Osteoblast (primary cell): ENCODE measurements around the gene NTM. TPM values are rescaled to one million over a fixed set of nuclear protein-coding genes. Genes with fewer than 3 reads are reported as not detected.

Experiments
- DNase-seq: peaks from one replicate; pipeline ENCODE4 v3.0.0; 2011; ENCODE audit warnings: low spot score, mixed read lengths; ENCODE audit not compliant: insufficient read length; ENCODE audit errors: missing footprints
- H2AFZ ChIP-seq: 2 replicates; pipeline ENCODE4 v1.6.0; 2011; ENCODE audit warnings: mild to moderate bottlenecking, low read length
- H3K27ac ChIP-seq: 2 replicates; pipeline ENCODE4 v1.5.1; 2011; ENCODE audit warnings: mild to moderate bottlenecking, low read depth, low read length, moderate library complexity
- H3K27me3 ChIP-seq: 2 replicates; pipeline ENCODE4 v1.6.0; 2012; ENCODE audit warnings: mild to moderate bottlenecking, control low read depth, inconsistent platforms, low read length, moderate library complexity; ENCODE audit not compliant: insufficient read depth
- H3K36me3 ChIP-seq: 2 replicates; pipeline ENCODE4 v1.5.1; 2011; ENCODE audit warnings: mild to moderate bottlenecking, low read length, control low read depth, moderate library complexity; ENCODE audit not compliant: insufficient read depth
- H3K4me1 ChIP-seq: 2 replicates; pipeline ENCODE4 v1.5.1; 2011; ENCODE audit warnings: mild to moderate bottlenecking, low read length, control low read depth, moderate library complexity; ENCODE audit not compliant: insufficient read depth
- H3K4me2 ChIP-seq: 2 replicates; pipeline ENCODE4 v1.6.0; 2011; ENCODE audit warnings: mild to moderate bottlenecking, low read length; ENCODE audit not compliant: insufficient read depth
- H3K4me3 ChIP-seq: fragments of 200-600 bp; sonication (generic); 3 replicates; pipeline ENCODE4 v1.5.1; 2012; ENCODE audit warnings: mild to moderate bottlenecking, low read length, inconsistent platforms; ENCODE audit not compliant: insufficient read depth
- H3K79me2 ChIP-seq: 2 replicates; pipeline ENCODE4 v1.6.0; 2012; ENCODE audit warnings: mild to moderate bottlenecking, low read length, control low read depth, inconsistent platforms; ENCODE audit not compliant: insufficient read depth
- H3K9me3 ChIP-seq: 2 replicates; pipeline ENCODE4 v1.5.1; 2011; ENCODE audit warnings: low read depth, low read length, control low read depth
- H4K20me1 ChIP-seq: 2 replicates; pipeline ENCODE4 v1.6.0; 2012; ENCODE audit warnings: mild to moderate bottlenecking, low read length, control low read depth; ENCODE audit not compliant: insufficient read depth
- total RNA-seq: library from RNA; depleted of rRNA; stranded (reverse); fragments of >200 nt; gene quantifications from 2 replicates; pipeline ENCODE4 v1.2.3, GENCODE V29; 2012
- TF ChIP-seq, protein P1 (sequence below): IDR thresholded peaks from 2 replicates; pipeline ENCODE4 v1.5.1; 2011; ENCODE audit warnings: mild to moderate bottlenecking, low read depth, low read length, moderate library complexity; ENCODE audit errors: extremely low read depth

NTM gene
- total RNA-seq, 1 donor = 48.1 TPM

- Histone ChIP-seq H2AFZ (no peak overlapping the region), H3K4me3 (no peak overlapping the region), H3K9me3 (no peaks in the 10 kb centered on the region), H3K79me2 (no peaks in the 10 kb centered on the region), H3K4me2 (no peak overlapping the region), H4K20me1 (no peaks in the 10 kb centered on the region), H3K4me1 (peaks cover 3% of the 10 kb centered on the region), H3K27me3 (peaks cover 51% of the 10 kb centered on the region), H3K36me3 (no peaks in the 10 kb centered on the region), H3K27ac (no peak overlapping the region)
- no peak for DNase-seq
- TF ChIP-seq, protein P1, sequence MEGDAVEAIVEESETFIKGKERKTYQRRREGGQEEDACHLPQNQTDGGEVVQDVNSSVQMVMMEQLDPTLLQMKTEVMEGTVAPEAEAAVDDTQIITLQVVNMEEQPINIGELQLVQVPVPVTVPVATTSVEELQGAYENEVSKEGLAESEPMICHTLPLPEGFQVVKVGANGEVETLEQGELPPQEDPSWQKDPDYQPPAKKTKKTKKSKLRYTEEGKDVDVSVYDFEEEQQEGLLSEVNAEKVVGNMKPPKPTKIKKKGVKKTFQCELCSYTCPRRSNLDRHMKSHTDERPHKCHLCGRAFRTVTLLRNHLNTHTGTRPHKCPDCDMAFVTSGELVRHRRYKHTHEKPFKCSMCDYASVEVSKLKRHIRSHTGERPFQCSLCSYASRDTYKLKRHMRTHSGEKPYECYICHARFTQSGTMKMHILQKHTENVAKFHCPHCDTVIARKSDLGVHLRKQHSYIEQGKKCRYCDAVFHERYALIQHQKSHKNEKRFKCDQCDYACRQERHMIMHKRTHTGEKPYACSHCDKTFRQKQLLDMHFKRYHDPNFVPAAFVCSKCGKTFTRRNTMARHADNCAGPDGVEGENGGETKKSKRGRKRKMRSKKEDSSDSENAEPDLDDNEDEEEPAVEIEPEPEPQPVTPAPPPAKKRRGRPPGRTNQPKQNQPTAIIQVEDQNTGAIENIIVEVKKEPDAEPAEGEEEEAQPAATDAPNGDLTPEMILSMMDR = no peak
These were observed 440.1 kb downstream of the NTM start for GRCh38 chr11:131810541-131810940.

DNA sequence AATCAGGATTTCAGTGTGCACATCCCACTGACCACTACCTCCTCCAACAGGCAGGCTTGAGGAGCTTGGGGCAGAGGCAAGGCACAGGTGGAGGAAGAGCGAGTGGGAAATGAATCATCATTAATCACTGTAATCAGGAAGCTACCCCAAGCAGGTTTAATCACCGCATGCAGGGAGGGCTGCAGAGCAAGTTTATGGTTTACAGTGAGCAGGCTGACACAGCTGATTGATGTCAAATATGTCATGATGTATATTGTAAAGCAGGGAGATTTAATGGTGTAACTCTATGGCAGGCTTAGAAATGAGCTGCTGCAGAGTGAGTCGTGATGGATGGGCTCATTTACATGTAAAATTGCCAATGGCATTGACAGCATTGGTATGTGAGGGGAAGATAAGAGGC, 441.0 kb downstream of the NTM start:
- TF ChIP-seq, protein P1 = no peak
- H3K4me1 ChIP-seq = peaks cover 6% of the 10 kb centered on the region
- H3K27ac ChIP-seq = no peak overlapping the region
- no peaks in the 10 kb centered on the region for H3K36me3 ChIP-seq
- peaks cover 51% of the 10 kb centered on the region for H3K27me3 ChIP-seq
- no peaks in the 10 kb centered on the region for H4K20me1 ChIP-seq
- H3K4me2 ChIP-seq = no peak overlapping the region
- no peak overlapping the region for H2AFZ ChIP-seq
- H3K9me3 ChIP-seq = no peaks in the 10 kb centered on the region
- DNase-seq = no peak
- no peaks in the 10 kb centered on the region for H3K79me2 ChIP-seq
- H3K4me3 ChIP-seq = no peak overlapping the region

DNA sequence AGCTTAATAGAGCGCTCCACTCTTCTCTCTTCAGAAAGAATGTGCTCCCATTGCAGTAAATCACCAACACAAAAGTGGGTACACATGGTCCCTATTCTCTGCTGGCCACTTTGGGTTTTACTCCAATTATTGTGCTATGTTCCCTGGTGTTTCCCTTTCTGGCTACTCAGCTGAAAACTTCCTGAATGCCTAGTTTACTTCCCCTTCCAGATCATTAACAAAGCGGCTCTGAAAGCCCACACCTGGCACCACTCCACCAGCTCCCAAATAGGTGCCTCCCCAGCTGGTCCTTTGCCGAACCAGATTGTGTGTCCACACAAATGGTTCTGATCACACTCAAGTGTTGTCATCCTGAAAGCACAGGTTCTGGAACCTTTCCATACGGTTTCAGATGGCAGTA, 443.7 kb downstream of the NTM start:
- Histone ChIP-seq H3K4me1 (peaks cover 6% of the 10 kb centered on the region), H3K4me3 (no peak overlapping the region), H3K36me3 (no peaks in the 10 kb centered on the region), H3K27me3 (peaks cover 47% of the 10 kb centered on the region), H3K27ac (no peak overlapping the region), H3K79me2 (no peaks in the 10 kb centered on the region), H3K4me2 (no peak overlapping the region), H2AFZ (no peak overlapping the region), H3K9me3 (no peaks in the 10 kb centered on the region), H4K20me1 (no peaks in the 10 kb centered on the region)
- TF ChIP-seq, protein P1 = no peak
- no peak for DNase-seq

DNA sequence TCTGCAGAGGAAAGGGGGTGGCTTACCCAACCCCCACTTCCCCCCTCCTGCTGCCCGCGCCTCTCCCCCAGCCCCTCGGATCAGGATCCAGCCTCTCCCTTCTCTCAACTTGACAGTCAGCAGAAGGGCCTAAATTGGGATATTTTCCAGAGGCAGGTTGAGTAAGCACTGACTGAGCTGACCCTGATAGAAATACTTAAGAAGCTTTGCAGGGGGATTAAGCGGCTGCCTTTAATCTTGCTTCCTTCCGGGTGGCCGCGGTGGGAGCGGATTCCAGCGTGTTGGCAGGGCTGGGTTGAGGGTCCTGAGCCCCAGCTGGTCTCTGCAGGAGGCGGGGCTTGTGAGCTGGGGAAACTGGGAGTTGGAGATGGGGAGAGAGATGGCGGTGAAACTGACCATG, 445.2 kb downstream of the NTM start:
- Histone ChIP-seq H2AFZ (no peak overlapping the region), H3K27me3 (peaks cover 33% of the 10 kb centered on the region), H3K4me1 (peaks cover 3% of the 10 kb centered on the region), H4K20me1 (no peaks in the 10 kb centered on the region), H3K9me3 (no peaks in the 10 kb centered on the region), H3K79me2 (no peaks in the 10 kb centered on the region), H3K4me2 (peak overlapping the region; percentile 52), H3K36me3 (no peaks in the 10 kb centered on the region), H3K27ac (no peak overlapping the region), H3K4me3 (peak overlapping the region; percentile 15)
- TF ChIP-seq, protein P1 = no peak
- no peak for DNase-seq
